Karpas-422 (cell line): Measurements from ENCODE around the gene CCNJL. TPM values are rescaled to one million over a fixed set of nuclear protein-coding genes. Genes with fewer than 3 reads are reported as not detected.
"Not testable (repeated sequence)": the region's sequence is repeated elsewhere in the genome, so short reads cannot be mapped to it uniquely, and the experiment has no call there.

Experiments used
- DNase-seq: peaks from one replicate; pipeline ENCODE4 v3.0.0-alpha.2; 2015
- H2AFZ ChIP-seq: fragments of 200-600 bp; sonication (generic); 2 replicates; pipeline ENCODE4 v1.6.1; 2014; ENCODE audit warnings: antibody characterized with exemption, low read length, mixed read lengths
- H3K27ac ChIP-seq: fragments of 200-600 bp; sonication (generic); 2 replicates; pipeline ENCODE4 v1.5.1; 2014; ENCODE audit warnings: mild to moderate bottlenecking, low read length, moderate library complexity
- H3K27me3 ChIP-seq: fragments of 200-600 bp; sonication (generic); 2 replicates; pipeline ENCODE4 v1.6.1; 2014; ENCODE audit warnings: low read length, mixed read lengths
- H3K36me3 ChIP-seq: fragments of 200-600 bp; sonication (generic); 2 replicates; pipeline ENCODE4 v1.6.1; 2014; ENCODE audit warnings: low read length, mixed read lengths; ENCODE audit not compliant: insufficient read depth
- H3K4me1 ChIP-seq: fragments of 200-600 bp; sonication (generic); 2 replicates; pipeline ENCODE4 v1.6.1; 2014; ENCODE audit warnings: mild to moderate bottlenecking, low read length, mixed read lengths
- H3K4me2 ChIP-seq: fragments of 200-600 bp; sonication (generic); 2 replicates; pipeline ENCODE4 v1.6.1; 2014; ENCODE audit warnings: low read length, low read depth, mild to moderate bottlenecking; ENCODE audit not compliant: poor library complexity, severe bottlenecking
- H3K4me3 ChIP-seq: fragments of 200-600 bp; sonication (generic); 2 replicates; pipeline ENCODE4 v1.5.1; 2014; ENCODE audit warnings: mild to moderate bottlenecking, antibody characterized with exemption, low read length, mixed read lengths
- H3K79me2 ChIP-seq: fragments of 200-600 bp; sonication (generic); 2 replicates; pipeline ENCODE4 v1.6.1; 2014; ENCODE audit warnings: mild to moderate bottlenecking, low read length, mixed read lengths
- H3K9ac ChIP-seq: fragments of 200-600 bp; sonication (generic); 2 replicates; pipeline ENCODE4 v1.6.0; 2014; ENCODE audit warnings: low read length
- H3K9me2 ChIP-seq: fragments of 200-600 bp; sonication (generic), shearing (Covaris generic); replicated peaks from 2 replicates; pipeline ENCODE4 v1.6.0; 2014; ENCODE audit warnings: mild to moderate bottlenecking, low read length, moderate library complexity; ENCODE audit not compliant: insufficient read depth
- H3K9me3 ChIP-seq: fragments of 300-700, 200-600 bp; sonication (generic); 2 replicates; pipeline ENCODE4 v1.6.1; 2014; ENCODE audit warnings: low read length, mixed read lengths
- H4K20me1 ChIP-seq: fragments of 200-600 bp; sonication (generic); 2 replicates; pipeline ENCODE4 v1.6.1; 2014; ENCODE audit warnings: mild to moderate bottlenecking, antibody characterized with exemption, low read length, low read depth; ENCODE audit not compliant: insufficient read depth
- total RNA-seq: library from RNA; depleted of rRNA; stranded (reverse); fragments of >200 nt; shearing (Covaris generic); gene quantifications from 2 replicates; pipeline ENCODE4 v1.2.3, GENCODE V29; 2014; ENCODE audit warnings: low replicate concordance

Gene CCNJL
- total RNA-seq, 1 experiment from 2014 or later: not detected

GRCh38 chr5:160341309-160341870 is 29.0 kb upstream of the CCNJL start:
- no peak overlapping the region for H3K4me3 ChIP-seq
- no peak for DNase-seq
- H2AFZ ChIP-seq: no peak overlapping the region
- H3K36me3 ChIP-seq: no peaks in the 10 kb centered on the region
- H3K9me3 ChIP-seq: no peaks in the 10 kb centered on the region
- no peaks in the 10 kb centered on the region for H4K20me1 ChIP-seq
- no peaks in the 10 kb centered on the region for H3K4me1 ChIP-seq
- H3K79me2 ChIP-seq: no peaks in the 10 kb centered on the region
- no peaks in the 10 kb centered on the region for H3K27me3 ChIP-seq
- H3K9ac ChIP-seq: no peak overlapping the region
- H3K4me2 ChIP-seq: no peak overlapping the region
- H3K9me2 ChIP-seq: no peaks in the 10 kb centered on the region
- no peak overlapping the region for H3K27ac ChIP-seq

- H3K79me2 ChIP-seq, H3K4me2 ChIP-seq, H3K4me3 ChIP-seq, H3K9me2 ChIP-seq, H3K4me1 ChIP-seq, H2AFZ ChIP-seq, H3K36me3 ChIP-seq, H3K9me3 ChIP-seq, H3K9ac ChIP-seq, DNase-seq, H3K27me3 ChIP-seq, H3K27ac ChIP-seq, H4K20me1 ChIP-seq: not testable (repeated sequence)
Observed at GRCh38 chr5:160340513-160340912, 28.1 kb upstream of the CCNJL start.

GRCh38 chr5:160339406-160340130 is 27.2 kb upstream of the CCNJL start:
- no peak overlapping the region for H2AFZ ChIP-seq
- H3K4me1 ChIP-seq: no peaks in the 10 kb centered on the region
- H3K27me3 ChIP-seq: no peaks in the 10 kb centered on the region
- H3K4me2 ChIP-seq: no peak overlapping the region
- DNase-seq: no peak
- H3K9me2 ChIP-seq: no peaks in the 10 kb centered on the region
- no peak overlapping the region for H3K9ac ChIP-seq
- H3K4me3 ChIP-seq: no peak overlapping the region
- no peak overlapping the region for H3K27ac ChIP-seq
- no peaks in the 10 kb centered on the region for H3K36me3 ChIP-seq
- H4K20me1 ChIP-seq: no peaks in the 10 kb centered on the region
- H3K9me3 ChIP-seq: no peaks in the 10 kb centered on the region
- no peaks in the 10 kb centered on the region for H3K79me2 ChIP-seq

- not testable (repeated sequence) for H3K4me2 ChIP-seq, H3K9me2 ChIP-seq, H3K27ac ChIP-seq, H2AFZ ChIP-seq, H3K27me3 ChIP-seq, H3K4me3 ChIP-seq, H3K4me1 ChIP-seq, H3K36me3 ChIP-seq, H3K9me3 ChIP-seq, H3K9ac ChIP-seq, H3K79me2 ChIP-seq, DNase-seq, H4K20me1 ChIP-seq
Observed at GRCh38 chr5:160334716-160335115, 22.4 kb upstream of the CCNJL start.

- no peak overlapping the region for H3K9ac ChIP-seq
- no peaks in the 10 kb centered on the region for H3K27me3 ChIP-seq
- no peak overlapping the region for H3K4me3 ChIP-seq
- H3K79me2 ChIP-seq: no peaks in the 10 kb centered on the region
- no peak overlapping the region for H3K27ac ChIP-seq
- H3K4me2 ChIP-seq: no peak overlapping the region
- no peaks in the 10 kb centered on the region for H3K9me2 ChIP-seq
- no peaks in the 10 kb centered on the region for H3K9me3 ChIP-seq
- H3K4me1 ChIP-seq: no peaks in the 10 kb centered on the region
- no peaks in the 10 kb centered on the region for H4K20me1 ChIP-seq
- H2AFZ ChIP-seq: no peak overlapping the region
- no peaks in the 10 kb centered on the region for H3K36me3 ChIP-seq
- DNase-seq: no peak
Observed at GRCh38 chr5:160333721-160334120, 21.4 kb upstream of the CCNJL start.

GRCh38 chr5:160330212-160330611 is 17.8 kb upstream of the CCNJL start:
- Histone ChIP-seq H3K79me2 (no peaks in the 10 kb centered on the region), H3K9ac (no peak overlapping the region)

GRCh38 chr5:160327818-160328217 is 15.5 kb upstream of the CCNJL start:
- no peak overlapping the region for H3K4me3 ChIP-seq
- no peaks in the 10 kb centered on the region for H4K20me1 ChIP-seq
- H3K27ac ChIP-seq: no peak overlapping the region
- H3K9me3 ChIP-seq: no peaks in the 10 kb centered on the region
- H3K9ac ChIP-seq: no peak overlapping the region
- no peak for DNase-seq
- no peaks in the 10 kb centered on the region for H3K36me3 ChIP-seq
- no peak overlapping the region for H3K4me2 ChIP-seq
- no peaks in the 10 kb centered on the region for H3K27me3 ChIP-seq
- no peaks in the 10 kb centered on the region for H3K9me2 ChIP-seq
- H3K4me1 ChIP-seq: no peaks in the 10 kb centered on the region
- H2AFZ ChIP-seq: no peak overlapping the region
- no peaks in the 10 kb centered on the region for H3K79me2 ChIP-seq

More at GRCh38 chr5:160330212-160330611, 17.8 kb upstream of the CCNJL start:
- no peak overlapping the region for H3K27ac ChIP-seq
- H3K9me3 ChIP-seq: no peaks in the 10 kb centered on the region
- H3K4me1 ChIP-seq: no peaks in the 10 kb centered on the region
- no peak overlapping the region for H3K4me3 ChIP-seq
- H4K20me1 ChIP-seq: no peaks in the 10 kb centered on the region
- H3K27me3 ChIP-seq: no peaks in the 10 kb centered on the region
- no peaks in the 10 kb centered on the region for H3K9me2 ChIP-seq
- no peak overlapping the region for H2AFZ ChIP-seq
- no peaks in the 10 kb centered on the region for H3K36me3 ChIP-seq
- no peak overlapping the region for H3K4me2 ChIP-seq
- DNase-seq: no peak

- no peaks in the 10 kb centered on the region for H4K20me1 ChIP-seq
- no peaks in the 10 kb centered on the region for H3K9me3 ChIP-seq
- no peaks in the 10 kb centered on the region for H3K9me2 ChIP-seq
- no peak for DNase-seq
- H3K27me3 ChIP-seq: no peaks in the 10 kb centered on the region
- no peak overlapping the region for H3K27ac ChIP-seq
- no peak overlapping the region for H3K4me3 ChIP-seq
- H3K4me2 ChIP-seq: no peak overlapping the region
- no peaks in the 10 kb centered on the region for H3K36me3 ChIP-seq
- H3K79me2 ChIP-seq: no peaks in the 10 kb centered on the region
- no peak overlapping the region for H2AFZ ChIP-seq
- H3K4me1 ChIP-seq: no peaks in the 10 kb centered on the region
- H3K9ac ChIP-seq: no peak overlapping the region
Observed at GRCh38 chr5:160326981-160327380, 14.6 kb upstream of the CCNJL start.
